Progenitor cell of endocrine pancreas (in vitro differentiated cells): Measurements from ENCODE around the gene FTO. TPM values are rescaled to one million over a fixed set of nuclear protein-coding genes. Genes with fewer than 3 reads are reported as not detected.
A peak's percentile ranks its signal among the peaks of the same experiment; 100 is the strongest.

Experiments used
- DNase-seq: peaks from one replicate; pipeline ENCODE4 v3.0.0; 2021; ENCODE audit warnings: low spot score; ENCODE audit not compliant: unreplicated experiment
- H3K27ac Mint-ChIP-seq: 2 replicates; pipeline ENCODE4 v1.8.0; 2021; ENCODE audit warnings: mild to moderate bottlenecking, moderate library complexity, mixed read lengths
- H3K27me3 Mint-ChIP-seq: 2 replicates; pipeline ENCODE4 v1.8.0; 2021; ENCODE audit warnings: mixed read lengths
- H3K36me3 Mint-ChIP-seq: 2 replicates; pipeline ENCODE4 v1.8.0; 2022; ENCODE audit warnings: mixed read lengths; ENCODE audit not compliant: insufficient read depth
- H3K4me1 Mint-ChIP-seq: 2 replicates; pipeline ENCODE4 v1.8.0; 2021; ENCODE audit warnings: low read depth, mixed read lengths
- H3K4me3 Mint-ChIP-seq: 2 replicates; pipeline ENCODE4 v1.8.0; 2021; ENCODE audit warnings: low read depth, mild to moderate bottlenecking, moderate library complexity, mixed read lengths
- H3K9me3 Mint-ChIP-seq: 2 replicates; pipeline ENCODE4 v1.8.0; 2021; ENCODE audit warnings: low read depth, mixed read lengths
- CTCF ChIP-seq: fragments of 200-600 bp; sonication (generic); IDR thresholded peaks from one replicate; pipeline ENCODE4 v1.5.0; 2021; ENCODE audit warnings: antibody characterized with exemption, mild to moderate bottlenecking; ENCODE audit not compliant: unreplicated experiment
- total RNA-seq: library from RNA; stranded (reverse); gene quantifications from 2 replicates; pipeline ENCODE4 v1.2.1, GENCODE V29; 2021

The FTO gene
- total RNA-seq, 1 donor from 2014 or later = 78.7 TPM

GRCh38 chr16:53933407-53933806 is 229.5 kb downstream of the FTO start:
- H3K27ac Mint-ChIP-seq = no peak overlapping the region
- no peaks in the 10 kb centered on the region for H3K27me3 Mint-ChIP-seq
- H3K4me1 Mint-ChIP-seq = peaks cover 14% of the 10 kb centered on the region
- no peak for DNase-seq
- peaks cover 2% of the 10 kb centered on the region for H3K36me3 Mint-ChIP-seq
- TF ChIP-seq CTCF = no peak
- H3K9me3 Mint-ChIP-seq = peaks cover 2% of the 10 kb centered on the region
- no peak overlapping the region for H3K4me3 Mint-ChIP-seq

- H3K27me3 Mint-ChIP-seq = no peaks in the 10 kb centered on the region
- H3K27ac Mint-ChIP-seq = no peak overlapping the region
- DNase-seq = no peak
- peaks cover 3% of the 10 kb centered on the region for H3K9me3 Mint-ChIP-seq
- H3K36me3 Mint-ChIP-seq = peaks cover 8% of the 10 kb centered on the region
- no peak for TF ChIP-seq CTCF
- H3K4me3 Mint-ChIP-seq = no peak overlapping the region
- H3K4me1 Mint-ChIP-seq = peaks cover 14% of the 10 kb centered on the region
These were observed 232.1 kb downstream of the FTO start for GRCh38 chr16:53936052-53936451.

GRCh38 chr16:53936529-53936928 is 232.6 kb downstream of the FTO start:
- no peak overlapping the region for H3K27ac Mint-ChIP-seq
- DNase-seq = no peak
- H3K27me3 Mint-ChIP-seq = no peaks in the 10 kb centered on the region
- H3K36me3 Mint-ChIP-seq = peaks cover 8% of the 10 kb centered on the region
- H3K4me1 Mint-ChIP-seq = peaks cover 14% of the 10 kb centered on the region
- H3K4me3 Mint-ChIP-seq = no peak overlapping the region
- no peak for TF ChIP-seq CTCF
- H3K9me3 Mint-ChIP-seq = peaks cover 3% of the 10 kb centered on the region

GRCh38 chr16:53937161-53937880 is 233.4 kb downstream of the FTO start:
- no peak for TF ChIP-seq CTCF
- H3K4me1 Mint-ChIP-seq = peaks cover 14% of the 10 kb centered on the region
- no peak for DNase-seq
- no peaks in the 10 kb centered on the region for H3K27me3 Mint-ChIP-seq
- H3K27ac Mint-ChIP-seq = peak overlapping the region; percentile 23
- no peak overlapping the region for H3K4me3 Mint-ChIP-seq
- peaks cover 8% of the 10 kb centered on the region for H3K36me3 Mint-ChIP-seq
- H3K9me3 Mint-ChIP-seq = peaks cover 3% of the 10 kb centered on the region

GRCh38 chr16:53944025-53944424 is 240.1 kb downstream of the FTO start:
- Mint-ChIP-seq H3K27ac (no peak overlapping the region), H3K4me1 (peaks cover 6% of the 10 kb centered on the region), H3K27me3 (no peaks in the 10 kb centered on the region), H3K9me3 (no peaks in the 10 kb centered on the region), H3K4me3 (no peak overlapping the region), H3K36me3 (peaks cover 5% of the 10 kb centered on the region)
- DNase-seq = no peak
- TF ChIP-seq CTCF = no peak
